T-helper 2 cell treated with Interferon-gamma antibody and Interleukin-4, amounts not matched to agents 5 μg/mL and 100 μg/mL, for 36 hours (primary cell): ENCODE results near the gene PTGES.

ENCODE experiments used
- DNase-seq: peaks from one replicate; pipeline ENCODE4 v3.0.0; 2021; ENCODE audit warnings: low spot score
- H3K27ac Mint-ChIP-seq: one replicate; pipeline ENCODE4 v1.8.0; 2021; ENCODE audit warnings: mild to moderate bottlenecking, mixed read lengths
- H3K27me3 Mint-ChIP-seq: one replicate; pipeline ENCODE4 v1.8.0; 2021; ENCODE audit warnings: low read depth, mixed read lengths
- H3K36me3 Mint-ChIP-seq: one replicate; pipeline ENCODE4 v1.8.0; 2021; ENCODE audit warnings: low read depth, mixed read lengths
- H3K4me1 Mint-ChIP-seq: one replicate; pipeline ENCODE4 v1.8.0; 2021; ENCODE audit warnings: low read depth, mixed read lengths
- H3K4me3 Mint-ChIP-seq: one replicate; pipeline ENCODE4 v1.8.0; 2022; ENCODE audit warnings: mild to moderate bottlenecking, moderate library complexity, mixed read lengths
- H3K9me3 Mint-ChIP-seq: one replicate; pipeline ENCODE4 v1.8.0; 2021; ENCODE audit warnings: mixed read lengths

Gene PTGES

DNA sequence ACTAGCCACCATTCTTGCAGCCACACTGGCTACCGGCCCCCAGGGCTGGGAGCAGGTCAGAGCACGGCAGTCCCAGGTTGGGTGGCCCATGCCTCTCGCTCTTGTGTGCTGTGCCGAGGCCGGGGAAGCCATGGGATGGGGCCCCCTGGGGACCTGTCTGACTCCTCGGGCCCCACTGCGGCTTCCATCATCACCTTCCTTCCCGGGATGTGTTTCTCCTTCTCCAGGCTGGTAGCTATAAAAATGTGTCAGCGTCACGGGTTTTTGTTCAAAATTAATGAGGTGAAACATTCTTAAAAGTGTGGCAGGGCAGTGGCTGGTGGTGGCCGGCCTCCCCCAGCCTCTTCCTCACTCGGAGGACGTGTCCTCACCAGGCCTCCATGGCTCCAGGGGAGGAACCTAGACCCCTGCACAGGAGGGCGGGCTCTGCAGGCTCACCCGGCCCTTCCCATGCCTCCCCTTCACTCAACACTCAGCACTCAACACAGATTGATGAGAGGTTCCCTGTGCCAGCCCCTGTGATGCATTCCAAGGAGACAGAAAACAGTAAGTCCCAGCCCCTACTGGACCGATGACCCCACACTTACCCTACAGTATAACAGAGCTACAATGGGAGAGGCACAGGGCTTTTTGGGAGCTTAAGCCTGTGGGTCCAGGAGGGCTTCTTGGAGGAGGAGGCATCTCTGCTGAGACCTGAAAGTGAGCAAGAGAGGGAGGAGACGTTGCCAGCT, 43.2 kb downstream of the PTGES start:
- DNase-seq: no peak
- Mint-ChIP-seq H3K36me3 (no peaks in the 10 kb centered on the region), H3K4me1 (peaks cover 27% of the 10 kb centered on the region), H3K27me3 (no peaks in the 10 kb centered on the region), H3K27ac (peak overlapping the region; percentile 49), H3K9me3 (no peaks in the 10 kb centered on the region), H3K4me3 (no peak overlapping the region)

DNA sequence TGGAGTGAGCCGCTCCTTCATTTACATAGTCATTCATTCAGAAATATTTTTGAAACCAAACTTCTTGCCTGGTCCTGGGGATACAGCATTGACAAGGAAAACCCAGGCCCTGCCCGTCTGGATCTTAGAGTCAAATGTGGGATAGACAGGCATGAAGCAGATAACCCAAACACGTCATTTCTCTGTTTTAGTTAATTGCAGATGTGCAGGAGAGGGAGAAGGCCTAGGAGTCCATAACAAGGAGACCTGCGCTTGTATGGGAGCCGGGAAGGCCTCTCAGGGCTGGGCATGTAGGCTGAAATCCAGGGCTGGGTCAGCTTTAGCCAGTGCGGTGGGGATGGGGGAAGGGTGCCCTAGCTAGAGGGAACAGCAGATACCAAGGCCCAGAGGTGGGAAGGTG, 44.0 kb downstream of the PTGES start:
- Mint-ChIP-seq H3K27me3 (no peaks in the 10 kb centered on the region), H3K36me3 (no peaks in the 10 kb centered on the region), H3K4me3 (no peak overlapping the region), H3K27ac (no peak overlapping the region), H3K9me3 (no peaks in the 10 kb centered on the region), H3K4me1 (peaks cover 27% of the 10 kb centered on the region)
- DNase-seq: no peak

DNA sequence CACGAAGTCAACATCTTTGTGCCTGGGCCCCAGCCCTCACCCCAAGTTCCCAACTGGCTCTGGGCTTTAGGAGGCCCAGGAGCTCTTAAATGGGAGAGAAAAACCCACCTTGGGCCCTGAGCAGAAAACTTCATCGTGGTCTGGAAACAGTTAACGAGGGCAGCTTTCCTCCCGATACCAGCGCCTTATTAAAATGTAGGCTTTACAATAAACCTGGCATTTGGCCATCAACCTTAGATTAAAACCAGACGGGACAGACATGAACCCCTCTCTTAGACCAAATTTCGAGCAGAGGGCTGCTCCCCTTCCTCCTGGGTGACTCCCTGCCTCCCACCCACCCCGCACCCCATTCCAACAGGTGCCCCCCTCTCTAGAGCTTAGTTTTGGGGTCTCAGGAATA, 48.0 kb downstream of the PTGES start:
- Mint-ChIP-seq H3K9me3 (no peaks in the 10 kb centered on the region), H3K27ac (no peak overlapping the region), H3K4me3 (no peak overlapping the region), H3K27me3 (peaks cover 7% of the 10 kb centered on the region), H3K36me3 (no peaks in the 10 kb centered on the region), H3K4me1 (peaks cover 3% of the 10 kb centered on the region)
- no peak for DNase-seq

DNA sequence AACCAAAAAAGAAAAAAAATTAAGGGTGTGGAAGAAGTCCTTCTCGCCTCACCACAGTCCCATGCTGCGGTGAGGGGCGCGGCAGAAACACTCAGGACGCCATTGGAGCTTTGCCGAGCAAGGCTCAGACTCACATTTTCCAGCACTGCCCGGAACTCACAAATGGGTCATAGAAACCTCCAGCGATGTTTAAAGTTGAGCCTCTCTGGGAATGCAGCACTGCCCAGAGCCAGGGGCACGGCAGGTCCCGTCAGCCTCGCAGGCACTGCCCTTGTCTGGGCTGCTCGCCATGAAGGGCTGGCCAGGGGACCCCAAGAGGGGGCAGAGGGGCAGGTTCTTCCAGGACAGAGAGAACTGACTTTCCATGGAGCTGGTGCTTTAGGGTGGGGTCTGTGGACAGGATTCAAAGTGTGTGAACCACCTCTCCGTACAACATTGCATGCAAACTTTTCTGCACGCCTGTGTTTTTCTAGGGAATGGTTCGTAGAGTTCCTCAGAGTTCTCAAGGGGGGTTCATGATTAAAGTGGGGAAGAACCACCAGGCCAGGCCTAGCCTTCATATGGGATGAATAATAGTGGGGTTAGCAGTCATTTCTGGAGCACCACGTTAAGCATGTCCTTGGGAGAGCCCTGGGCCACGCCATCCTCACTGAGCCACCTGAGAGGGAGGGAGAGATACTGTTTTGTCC, 49.0 kb downstream of the PTGES start:
- H3K4me1 Mint-ChIP-seq: peaks cover 2% of the 10 kb centered on the region
- no peak overlapping the region for H3K4me3 Mint-ChIP-seq
- no peak for DNase-seq
- no peak overlapping the region for H3K27ac Mint-ChIP-seq
- H3K27me3 Mint-ChIP-seq: peaks cover 11% of the 10 kb centered on the region
- H3K36me3 Mint-ChIP-seq: no peaks in the 10 kb centered on the region
- H3K9me3 Mint-ChIP-seq: no peaks in the 10 kb centered on the region

DNA sequence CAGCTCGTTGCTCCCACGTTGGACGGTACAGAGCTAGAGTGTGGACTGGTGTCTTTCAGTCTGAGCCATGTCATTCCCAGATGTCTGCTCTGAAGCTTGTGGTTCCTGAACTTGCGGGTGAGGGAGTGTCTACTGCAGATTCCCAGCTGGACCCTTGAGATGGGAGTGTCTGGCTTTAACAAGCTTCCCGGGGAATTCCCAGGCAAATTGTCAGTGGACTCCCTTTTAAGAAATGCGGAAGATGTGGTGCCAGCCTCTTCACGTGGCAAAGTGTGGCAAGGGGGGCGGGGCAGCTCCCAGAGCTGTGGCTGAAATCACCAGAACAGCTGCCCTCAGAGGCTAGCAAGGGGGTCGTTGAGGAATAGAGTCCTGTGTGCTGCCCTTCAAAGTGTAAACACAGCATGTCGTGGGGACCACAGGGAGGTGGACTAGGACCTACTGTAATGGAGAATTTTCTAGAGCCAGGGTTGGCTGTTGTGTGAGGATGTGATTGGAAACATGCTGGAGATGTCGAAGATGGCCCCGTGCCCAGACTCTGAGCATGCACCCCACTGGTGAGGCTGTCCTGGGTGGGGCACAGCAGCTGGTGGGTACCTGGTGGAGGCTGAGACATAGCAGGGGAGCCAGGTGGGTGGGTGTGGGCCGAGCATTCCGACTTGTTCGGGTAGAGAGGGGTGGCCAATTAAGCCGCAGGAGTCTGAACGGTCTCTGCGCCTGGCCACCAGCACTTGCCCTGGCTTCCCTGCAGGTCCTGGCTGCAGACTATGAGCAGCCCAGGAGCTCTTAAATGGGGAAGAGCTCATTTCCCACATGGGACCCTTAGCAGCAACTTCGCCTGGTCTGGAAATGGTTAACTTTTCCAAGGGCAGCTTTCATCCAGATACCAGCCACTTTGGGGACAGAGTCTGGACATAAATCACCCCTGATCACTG, 50.0 kb downstream of the PTGES start:
- Mint-ChIP-seq H3K4me1 (no peaks in the 10 kb centered on the region), H3K27me3 (peaks cover 17% of the 10 kb centered on the region), H3K36me3 (no peaks in the 10 kb centered on the region), H3K9me3 (no peaks in the 10 kb centered on the region), H3K27ac (no peak overlapping the region), H3K4me3 (no peak overlapping the region)
- DNase-seq: no peak

DNA sequence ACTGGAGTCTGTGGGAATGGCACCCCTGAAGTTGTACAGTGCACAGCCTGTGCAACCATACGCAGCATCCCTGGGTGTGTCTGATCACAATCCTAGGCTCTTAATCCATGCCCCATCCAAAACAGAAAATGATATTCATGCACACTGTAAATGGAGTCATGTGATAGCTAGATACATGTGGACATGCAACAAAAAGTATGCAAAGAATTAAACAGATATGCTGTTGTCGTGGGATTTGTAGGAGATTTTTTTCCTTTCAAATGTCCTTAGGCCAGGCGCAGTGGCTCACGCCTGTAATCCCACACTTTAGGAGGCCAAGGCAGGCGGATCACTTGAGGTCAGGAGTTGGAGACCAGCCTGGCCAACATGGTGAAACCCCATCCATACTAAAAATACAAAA, 51.3 kb downstream of the PTGES start:
- peaks cover 20% of the 10 kb centered on the region for H3K27me3 Mint-ChIP-seq
- no peak for DNase-seq
- H3K4me1 Mint-ChIP-seq: peaks cover 2% of the 10 kb centered on the region
- H3K4me3 Mint-ChIP-seq: no peak overlapping the region
- H3K27ac Mint-ChIP-seq: no peak overlapping the region
- H3K9me3 Mint-ChIP-seq: no peaks in the 10 kb centered on the region
- no peaks in the 10 kb centered on the region for H3K36me3 Mint-ChIP-seq

DNA sequence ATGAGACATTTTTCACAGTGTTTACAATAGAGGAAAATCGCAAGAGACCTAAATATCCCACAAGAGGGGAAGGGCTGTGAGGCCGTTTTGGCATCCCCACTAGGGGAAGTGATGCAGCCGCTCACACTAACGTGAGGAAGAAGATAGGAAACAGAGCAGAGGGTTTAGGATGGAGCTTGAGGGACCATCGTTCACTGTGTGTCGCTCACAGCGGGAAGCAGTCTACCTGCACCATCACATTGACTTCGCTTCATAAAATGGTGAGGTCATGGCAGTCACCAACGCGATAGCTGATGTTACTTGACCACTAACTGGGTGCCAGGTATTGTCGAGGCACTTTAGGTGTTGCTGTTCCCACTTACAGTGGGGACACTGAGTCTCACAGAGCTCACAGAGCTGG, 51.8 kb downstream of the PTGES start:
- no peak for DNase-seq
- H3K9me3 Mint-ChIP-seq: no peaks in the 10 kb centered on the region

DNA sequence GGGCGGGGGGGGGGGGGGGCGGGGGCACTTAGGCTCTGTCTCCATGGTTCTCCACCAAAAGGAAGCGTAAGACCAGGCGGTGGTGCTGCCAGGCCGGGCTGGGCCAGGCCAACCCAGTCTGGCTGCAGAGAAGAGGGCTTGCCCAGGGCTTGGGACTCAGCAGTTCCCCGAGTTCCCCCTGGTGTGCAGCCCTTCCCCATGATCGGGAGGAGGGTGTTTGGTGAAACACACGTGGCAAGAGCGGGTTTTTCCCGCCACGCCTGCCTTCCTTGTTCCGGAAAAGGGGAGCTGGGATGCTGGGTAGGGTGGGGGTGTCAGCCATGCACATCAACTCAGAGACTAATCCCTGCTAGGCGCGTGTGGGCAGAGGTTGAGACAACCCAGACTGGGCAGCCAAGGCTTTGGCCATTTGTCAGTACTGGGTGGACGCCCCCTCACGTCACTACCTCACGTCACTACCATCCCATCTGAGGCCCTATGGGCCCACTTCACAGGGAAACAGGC, 54.5 kb downstream of the PTGES start:
- no peak for DNase-seq
- Mint-ChIP-seq H3K27ac (no peak overlapping the region), H3K36me3 (no peaks in the 10 kb centered on the region), H3K4me3 (no peak overlapping the region), H3K4me1 (peaks cover 2% of the 10 kb centered on the region), H3K9me3 (no peaks in the 10 kb centered on the region), H3K27me3 (peaks cover 35% of the 10 kb centered on the region)

More for the DNA sequence above, 51.8 kb downstream of the PTGES start:
- Mint-ChIP-seq H3K27ac (no peak overlapping the region), H3K4me1 (peaks cover 2% of the 10 kb centered on the region), H3K4me3 (no peak overlapping the region), H3K27me3 (peaks cover 22% of the 10 kb centered on the region), H3K36me3 (no peaks in the 10 kb centered on the region)

DNA sequence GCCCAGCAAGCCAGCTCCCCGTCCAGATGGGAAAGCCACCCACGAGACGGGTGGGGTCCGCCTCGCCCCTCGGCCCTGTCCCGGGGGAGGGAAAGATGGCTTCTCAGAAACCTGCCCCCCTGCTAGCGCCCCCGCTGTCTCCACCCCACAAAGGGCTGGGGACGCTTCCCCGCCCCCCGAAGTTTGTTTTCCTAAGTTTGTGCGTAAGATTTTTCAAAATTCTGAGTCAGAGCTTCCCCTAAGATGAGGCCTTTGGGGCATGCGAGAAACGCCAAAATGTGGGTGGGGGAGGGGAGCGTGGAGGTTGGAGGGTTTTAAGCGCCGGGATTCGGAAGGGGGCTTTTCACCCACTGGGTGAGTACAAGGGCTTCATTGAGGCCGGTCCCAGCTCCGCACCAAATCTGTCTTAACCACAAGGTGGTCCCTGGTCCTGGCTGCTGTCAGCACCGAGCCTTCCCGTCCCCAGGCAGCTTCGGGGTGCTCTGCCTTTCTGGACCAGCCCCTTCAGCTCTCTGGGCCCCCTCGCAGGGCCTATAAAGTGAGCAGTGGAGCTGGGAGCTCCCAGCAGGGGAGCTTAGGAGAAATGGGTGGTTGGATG, 55.1 kb downstream of the PTGES start:
- H3K27ac Mint-ChIP-seq: no peak overlapping the region
- peak overlapping the region; percentile 18 for H3K4me3 Mint-ChIP-seq
- no peaks in the 10 kb centered on the region for H3K36me3 Mint-ChIP-seq
- H3K27me3 Mint-ChIP-seq: peaks cover 35% of the 10 kb centered on the region
- peak; percentile 21 for DNase-seq
- no peaks in the 10 kb centered on the region for H3K9me3 Mint-ChIP-seq
- peaks cover 2% of the 10 kb centered on the region for H3K4me1 Mint-ChIP-seq

DNA sequence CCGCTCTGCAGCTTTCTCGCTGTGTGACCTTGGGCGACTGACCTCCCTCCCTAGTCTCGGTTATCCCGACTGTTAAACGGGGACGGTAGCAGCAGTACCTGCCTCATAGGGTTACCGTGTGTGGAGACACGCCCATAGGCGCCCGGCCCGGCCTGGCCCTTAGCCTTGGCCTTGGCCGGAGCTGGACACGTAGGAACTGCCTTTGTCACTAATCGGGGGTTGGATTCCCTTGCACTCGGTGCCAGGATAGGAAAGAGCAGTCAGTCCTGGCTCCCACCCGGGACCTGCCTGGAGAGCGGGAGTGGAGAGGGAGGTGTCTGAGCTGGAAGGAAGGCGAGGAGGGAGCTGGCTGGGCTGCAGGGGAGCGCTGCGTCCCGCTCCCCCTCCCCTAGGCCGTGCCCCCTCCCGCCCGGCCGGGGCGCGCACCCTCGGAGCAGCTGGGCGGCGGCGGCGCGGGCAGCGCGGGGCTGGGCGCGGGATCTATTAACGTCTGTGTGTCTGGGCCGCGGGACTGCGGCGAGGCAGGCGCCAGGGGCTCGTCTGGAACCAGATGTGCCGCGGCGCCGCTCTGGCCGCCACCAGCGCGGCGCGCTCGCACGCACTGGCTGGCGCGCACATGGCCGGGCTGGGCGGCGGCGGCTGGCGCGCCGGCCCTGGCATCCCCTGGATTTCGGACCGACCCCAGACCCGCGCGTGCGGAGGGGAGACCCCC, 55.7 kb downstream of the PTGES start:
- peak overlapping the region; percentile 67 for H3K4me3 Mint-ChIP-seq
- H3K27ac Mint-ChIP-seq: peak overlapping the region; percentile 74

DNA sequence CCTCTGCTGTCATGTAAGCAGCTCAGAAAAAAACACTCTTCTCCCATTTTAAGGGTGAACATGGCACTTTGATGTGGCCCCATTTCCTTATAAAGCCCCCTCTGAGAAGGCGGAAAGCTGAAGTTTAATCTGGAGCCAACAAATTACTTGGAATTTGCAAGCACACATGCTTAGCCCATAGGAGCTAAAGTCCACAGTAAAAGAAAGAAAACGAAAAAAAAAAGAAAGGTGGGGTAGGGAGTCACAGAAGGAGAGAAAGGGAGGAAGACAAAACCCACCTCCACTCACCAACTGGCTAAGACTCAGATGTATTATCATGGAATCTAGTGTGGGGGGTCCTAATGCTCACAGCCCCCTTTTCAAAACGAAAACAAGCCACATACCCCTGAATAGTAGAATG, 57.0 kb downstream of the PTGES start:
- Mint-ChIP-seq H3K27me3 (peaks cover 35% of the 10 kb centered on the region), H3K4me1 (peaks cover 2% of the 10 kb centered on the region), H3K36me3 (no peaks in the 10 kb centered on the region), H3K9me3 (no peaks in the 10 kb centered on the region), H3K4me3 (no peak overlapping the region), H3K27ac (no peak overlapping the region)
- DNase-seq: no peak

More for the DNA sequence above, 55.7 kb downstream of the PTGES start:
- peak; percentile 15 for DNase-seq
- Mint-ChIP-seq H3K9me3 (no peaks in the 10 kb centered on the region), H3K36me3 (no peaks in the 10 kb centered on the region), H3K27me3 (peaks cover 37% of the 10 kb centered on the region), H3K4me1 (peaks cover 2% of the 10 kb centered on the region)

DNA sequence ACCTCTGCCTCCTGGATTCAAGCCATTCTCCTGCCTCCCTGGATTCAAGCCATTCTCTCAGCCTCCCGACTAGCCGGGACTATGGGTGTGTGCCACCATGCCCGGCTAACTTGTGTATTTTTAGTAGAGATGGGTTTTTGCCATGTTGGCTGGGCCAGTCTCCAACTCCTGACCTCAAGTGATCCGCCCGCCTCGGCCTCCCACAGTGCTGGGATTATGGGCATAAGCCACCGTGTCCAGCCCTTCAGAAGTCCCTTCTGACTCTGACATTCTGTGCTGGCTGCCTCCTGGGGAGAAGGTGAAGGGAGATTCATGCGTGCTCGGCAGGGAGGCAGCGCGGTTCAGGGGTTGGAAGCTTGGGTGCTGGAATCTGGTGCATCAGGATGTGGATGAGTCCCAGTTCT, 58.6 kb downstream of the PTGES start:
- peaks cover 27% of the 10 kb centered on the region for H3K27me3 Mint-ChIP-seq
- H3K27ac Mint-ChIP-seq: no peak overlapping the region
- H3K36me3 Mint-ChIP-seq: no peaks in the 10 kb centered on the region
- H3K4me3 Mint-ChIP-seq: no peak overlapping the region
- H3K4me1 Mint-ChIP-seq: peaks cover 2% of the 10 kb centered on the region
- H3K9me3 Mint-ChIP-seq: no peaks in the 10 kb centered on the region
- DNase-seq: no peak

DNA sequence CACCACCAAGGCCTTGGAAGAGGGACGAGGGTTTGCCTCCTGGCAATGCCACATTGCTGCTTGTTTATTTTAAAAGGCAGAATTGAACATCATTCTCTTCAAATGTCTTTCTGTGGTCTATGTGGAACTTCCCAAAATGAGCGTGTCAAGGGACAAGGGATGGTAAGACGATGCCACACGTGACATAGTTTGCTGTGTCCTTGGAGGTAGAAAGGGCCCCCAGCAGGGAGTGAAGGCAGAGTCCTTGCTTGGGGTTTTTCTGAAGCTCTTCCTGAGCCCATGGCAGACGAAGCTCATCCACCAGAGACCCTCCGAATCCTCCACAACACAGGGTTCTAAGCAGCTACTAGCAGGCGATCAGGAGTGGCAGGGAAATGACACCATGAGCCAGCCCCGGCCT, 59.1 kb downstream of the PTGES start:
- H3K4me3 Mint-ChIP-seq: no peak overlapping the region
- no peak for DNase-seq
- H3K9me3 Mint-ChIP-seq: no peaks in the 10 kb centered on the region
- peaks cover 2% of the 10 kb centered on the region for H3K4me1 Mint-ChIP-seq
- no peaks in the 10 kb centered on the region for H3K36me3 Mint-ChIP-seq
- no peak overlapping the region for H3K27ac Mint-ChIP-seq
- peaks cover 26% of the 10 kb centered on the region for H3K27me3 Mint-ChIP-seq
